ENCODE measurements around the gene OSGEP.
A peak's percentile ranks its signal among the peaks of the same experiment; 100 is the strongest.

OSGEP gene

DNA sequence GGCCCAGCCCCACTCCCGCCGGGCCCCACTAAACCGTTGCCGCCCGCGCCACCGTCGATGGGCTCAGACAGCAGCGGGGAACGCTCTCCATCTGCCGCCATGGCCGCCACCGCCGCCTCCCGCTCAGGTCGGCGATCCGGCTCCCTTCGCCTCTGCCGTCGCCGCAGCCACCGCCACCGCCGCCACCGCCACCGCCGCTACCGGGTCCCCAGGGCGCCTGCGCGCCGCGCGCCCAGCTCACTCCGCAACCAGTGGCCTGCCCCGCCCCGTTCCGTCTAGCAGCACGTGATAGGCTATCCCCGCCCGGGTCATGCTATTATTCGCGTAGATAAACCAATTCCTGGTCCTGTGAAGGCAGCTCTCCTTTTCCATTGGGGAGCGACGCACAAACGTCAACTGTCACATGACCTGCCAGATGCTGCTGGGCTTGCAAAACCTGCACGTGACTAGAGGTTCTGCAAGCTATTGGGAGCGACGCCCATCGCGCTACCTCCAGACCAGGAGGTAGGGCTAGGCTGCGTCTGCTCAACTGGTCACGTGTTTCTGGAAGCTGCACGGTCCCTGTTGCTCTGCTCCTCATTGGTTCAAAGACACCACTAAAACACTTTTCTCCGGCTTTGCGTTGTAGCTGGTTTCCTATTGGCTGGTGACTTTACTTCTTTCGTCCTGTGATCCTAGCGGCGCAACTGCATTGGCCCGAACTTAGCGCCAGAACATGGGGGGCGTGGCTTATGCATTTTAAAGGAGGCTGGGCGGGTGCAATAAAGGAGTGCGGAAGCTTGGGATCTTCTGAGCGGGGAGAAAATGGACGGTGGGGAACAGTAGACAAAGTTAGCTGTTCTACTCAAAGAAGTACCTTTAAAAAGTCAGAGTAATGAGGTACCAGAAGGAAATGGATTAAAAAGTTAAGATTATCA, 6.9 kb upstream of the OSGEP start, which contains the start of gene PIP4P1 (continued):
- TF ChIP-seq, protein P1, sequence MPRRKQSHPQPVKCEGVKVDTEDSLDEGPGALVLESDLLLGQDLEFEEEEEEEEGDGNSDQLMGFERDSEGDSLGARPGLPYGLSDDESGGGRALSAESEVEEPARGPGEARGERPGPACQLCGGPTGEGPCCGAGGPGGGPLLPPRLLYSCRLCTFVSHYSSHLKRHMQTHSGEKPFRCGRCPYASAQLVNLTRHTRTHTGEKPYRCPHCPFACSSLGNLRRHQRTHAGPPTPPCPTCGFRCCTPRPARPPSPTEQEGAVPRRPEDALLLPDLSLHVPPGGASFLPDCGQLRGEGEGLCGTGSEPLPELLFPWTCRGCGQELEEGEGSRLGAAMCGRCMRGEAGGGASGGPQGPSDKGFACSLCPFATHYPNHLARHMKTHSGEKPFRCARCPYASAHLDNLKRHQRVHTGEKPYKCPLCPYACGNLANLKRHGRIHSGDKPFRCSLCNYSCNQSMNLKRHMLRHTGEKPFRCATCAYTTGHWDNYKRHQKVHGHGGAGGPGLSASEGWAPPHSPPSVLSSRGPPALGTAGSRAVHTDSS (tag by site-specific recombination; IDR thresholded peaks at IDR 0.05): no peak
- TF ChIP-seq, protein P2, sequence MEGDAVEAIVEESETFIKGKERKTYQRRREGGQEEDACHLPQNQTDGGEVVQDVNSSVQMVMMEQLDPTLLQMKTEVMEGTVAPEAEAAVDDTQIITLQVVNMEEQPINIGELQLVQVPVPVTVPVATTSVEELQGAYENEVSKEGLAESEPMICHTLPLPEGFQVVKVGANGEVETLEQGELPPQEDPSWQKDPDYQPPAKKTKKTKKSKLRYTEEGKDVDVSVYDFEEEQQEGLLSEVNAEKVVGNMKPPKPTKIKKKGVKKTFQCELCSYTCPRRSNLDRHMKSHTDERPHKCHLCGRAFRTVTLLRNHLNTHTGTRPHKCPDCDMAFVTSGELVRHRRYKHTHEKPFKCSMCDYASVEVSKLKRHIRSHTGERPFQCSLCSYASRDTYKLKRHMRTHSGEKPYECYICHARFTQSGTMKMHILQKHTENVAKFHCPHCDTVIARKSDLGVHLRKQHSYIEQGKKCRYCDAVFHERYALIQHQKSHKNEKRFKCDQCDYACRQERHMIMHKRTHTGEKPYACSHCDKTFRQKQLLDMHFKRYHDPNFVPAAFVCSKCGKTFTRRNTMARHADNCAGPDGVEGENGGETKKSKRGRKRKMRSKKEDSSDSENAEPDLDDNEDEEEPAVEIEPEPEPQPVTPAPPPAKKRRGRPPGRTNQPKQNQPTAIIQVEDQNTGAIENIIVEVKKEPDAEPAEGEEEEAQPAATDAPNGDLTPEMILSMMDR (tag by site-specific recombination; IDR thresholded peaks at IDR 0.05): no peak
- TF ChIP-seq ZNF776 (tag by site-specific recombination; IDR thresholded peaks at IDR 0.05; ENCODE audit: borderline replicate concordance) (no peak), ZNF785 (tag by site-specific recombination; IDR thresholded peaks at IDR 0.05) (no peak), ZNF544 (tag by site-specific recombination; IDR thresholded peaks at IDR 0.05) (no peak), ZEB2 (tag by site-specific recombination; IDR thresholded peaks at IDR 0.05) (no peak), ZNF19 (tag by site-specific recombination; IDR thresholded peaks at IDR 0.05; ENCODE audit: low read depth) (no peak), ZFP3 (tag by site-specific recombination; IDR thresholded peaks at IDR 0.05; ENCODE audit: low read depth) (no peak), ZNF2 (tag by site-specific recombination; IDR thresholded peaks at IDR 0.05) (no peak), ZNF16 (tag by site-specific recombination; IDR thresholded peaks at IDR 0.05; ENCODE audit: low read depth) (no peak), ZNF302 (tag by site-specific recombination; IDR thresholded peaks at IDR 0.05; ENCODE audit: low read depth) (no peak), ZNF184 (tag by site-specific recombination; IDR thresholded peaks at IDR 0.05) (no peak), WT1 (tag by site-specific recombination; IDR thresholded peaks at IDR 0.05) (no peak), ZNF366 (tag by site-specific recombination; conservative IDR thresholded peaks at IDR 0.05) (peak; percentile 92), SP2 (tag by site-specific recombination; IDR thresholded peaks at IDR 0.05) (peak; percentile 94), ZNF530 (tag by site-specific recombination; IDR thresholded peaks at IDR 0.05; ENCODE audit: low read depth) (no peak), FEZF1 (tag by site-specific recombination; IDR thresholded peaks at IDR 0.05) (peak; percentile 76), ZIC2 (tag by site-specific recombination; IDR thresholded peaks at IDR 0.05) (no peak), GLI2 (tag by site-specific recombination; IDR thresholded peaks at IDR 0.05; ENCODE audit: borderline replicate concordance, low read depth) (no peak), ZNF211 (tag by site-specific recombination; IDR thresholded peaks at IDR 0.05; ENCODE audit: low read depth) (no peak), GLIS1 (tag by site-specific recombination; IDR thresholded peaks at IDR 0.05) (peak; percentile 64), ZBTB1 (tag by site-specific recombination; IDR thresholded peaks at IDR 0.05) (no peak), KLF7 (tag by site-specific recombination; IDR thresholded peaks at IDR 0.05; ENCODE audit: borderline replicate concordance) (no peak)
- TF ChIP-seq, protein P3, sequence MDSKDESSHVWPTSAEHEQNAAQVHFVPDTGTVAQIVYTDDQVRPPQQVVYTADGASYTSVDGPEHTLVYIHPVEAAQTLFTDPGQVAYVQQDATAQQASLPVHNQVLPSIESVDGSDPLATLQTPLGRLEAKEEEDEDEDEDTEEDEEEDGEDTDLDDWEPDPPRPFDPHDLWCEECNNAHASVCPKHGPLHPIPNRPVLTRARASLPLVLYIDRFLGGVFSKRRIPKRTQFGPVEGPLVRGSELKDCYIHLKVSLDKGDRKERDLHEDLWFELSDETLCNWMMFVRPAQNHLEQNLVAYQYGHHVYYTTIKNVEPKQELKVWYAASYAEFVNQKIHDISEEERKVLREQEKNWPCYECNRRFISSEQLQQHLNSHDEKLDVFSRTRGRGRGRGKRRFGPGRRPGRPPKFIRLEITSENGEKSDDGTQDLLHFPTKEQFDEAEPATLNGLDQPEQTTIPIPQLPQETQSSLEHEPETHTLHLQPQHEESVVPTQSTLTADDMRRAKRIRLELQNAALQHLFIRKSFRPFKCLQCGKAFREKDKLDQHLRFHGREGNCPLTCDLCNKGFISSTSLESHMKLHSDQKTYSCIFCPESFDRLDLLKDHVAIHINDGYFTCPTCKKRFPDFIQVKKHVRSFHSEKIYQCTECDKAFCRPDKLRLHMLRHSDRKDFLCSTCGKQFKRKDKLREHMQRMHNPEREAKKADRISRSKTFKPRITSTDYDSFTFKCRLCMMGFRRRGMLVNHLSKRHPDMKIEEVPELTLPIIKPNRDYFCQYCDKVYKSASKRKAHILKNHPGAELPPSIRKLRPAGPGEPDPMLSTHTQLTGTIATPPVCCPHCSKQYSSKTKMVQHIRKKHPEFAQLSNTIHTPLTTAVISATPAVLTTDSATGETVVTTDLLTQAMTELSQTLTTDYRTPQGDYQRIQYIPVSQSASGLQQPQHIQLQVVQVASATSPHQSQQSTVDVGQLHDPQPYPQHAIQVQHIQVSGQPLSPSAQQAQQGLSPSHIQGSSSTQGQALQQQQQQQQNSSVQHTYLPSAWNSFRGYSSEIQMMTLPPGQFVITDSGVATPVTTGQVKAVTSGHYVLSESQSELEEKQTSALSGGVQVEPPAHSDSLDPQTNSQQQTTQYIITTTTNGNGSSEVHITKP (tag by site-specific recombination; IDR thresholded peaks at IDR 0.05): peak; percentile 66
- TF ChIP-seq, protein P4, sequence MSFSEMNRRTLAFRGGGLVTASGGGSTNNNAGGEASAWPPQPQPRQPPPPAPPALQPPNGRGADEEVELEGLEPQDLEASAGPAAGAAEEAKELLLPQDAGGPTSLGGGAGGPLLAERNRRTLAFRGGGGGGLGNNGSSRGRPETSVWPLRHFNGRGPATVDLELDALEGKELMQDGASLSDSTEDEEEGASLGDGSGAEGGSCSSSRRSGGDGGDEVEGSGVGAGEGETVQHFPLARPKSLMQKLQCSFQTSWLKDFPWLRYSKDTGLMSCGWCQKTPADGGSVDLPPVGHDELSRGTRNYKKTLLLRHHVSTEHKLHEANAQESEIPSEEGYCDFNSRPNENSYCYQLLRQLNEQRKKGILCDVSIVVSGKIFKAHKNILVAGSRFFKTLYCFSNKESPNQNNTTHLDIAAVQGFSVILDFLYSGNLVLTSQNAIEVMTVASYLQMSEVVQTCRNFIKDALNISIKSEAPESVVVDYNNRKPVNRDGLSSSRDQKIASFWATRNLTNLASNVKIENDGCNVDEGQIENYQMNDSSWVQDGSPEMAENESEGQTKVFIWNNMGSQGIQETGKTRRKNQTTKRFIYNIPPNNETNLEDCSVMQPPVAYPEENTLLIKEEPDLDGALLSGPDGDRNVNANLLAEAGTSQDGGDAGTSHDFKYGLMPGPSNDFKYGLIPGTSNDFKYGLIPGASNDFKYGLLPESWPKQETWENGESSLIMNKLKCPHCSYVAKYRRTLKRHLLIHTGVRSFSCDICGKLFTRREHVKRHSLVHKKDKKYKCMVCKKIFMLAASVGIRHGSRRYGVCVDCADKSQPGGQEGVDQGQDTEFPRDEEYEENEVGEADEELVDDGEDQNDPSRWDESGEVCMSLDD (tag by site-specific recombination; IDR thresholded peaks at IDR 0.05): no peak
- TF ChIP-seq, protein P5, sequence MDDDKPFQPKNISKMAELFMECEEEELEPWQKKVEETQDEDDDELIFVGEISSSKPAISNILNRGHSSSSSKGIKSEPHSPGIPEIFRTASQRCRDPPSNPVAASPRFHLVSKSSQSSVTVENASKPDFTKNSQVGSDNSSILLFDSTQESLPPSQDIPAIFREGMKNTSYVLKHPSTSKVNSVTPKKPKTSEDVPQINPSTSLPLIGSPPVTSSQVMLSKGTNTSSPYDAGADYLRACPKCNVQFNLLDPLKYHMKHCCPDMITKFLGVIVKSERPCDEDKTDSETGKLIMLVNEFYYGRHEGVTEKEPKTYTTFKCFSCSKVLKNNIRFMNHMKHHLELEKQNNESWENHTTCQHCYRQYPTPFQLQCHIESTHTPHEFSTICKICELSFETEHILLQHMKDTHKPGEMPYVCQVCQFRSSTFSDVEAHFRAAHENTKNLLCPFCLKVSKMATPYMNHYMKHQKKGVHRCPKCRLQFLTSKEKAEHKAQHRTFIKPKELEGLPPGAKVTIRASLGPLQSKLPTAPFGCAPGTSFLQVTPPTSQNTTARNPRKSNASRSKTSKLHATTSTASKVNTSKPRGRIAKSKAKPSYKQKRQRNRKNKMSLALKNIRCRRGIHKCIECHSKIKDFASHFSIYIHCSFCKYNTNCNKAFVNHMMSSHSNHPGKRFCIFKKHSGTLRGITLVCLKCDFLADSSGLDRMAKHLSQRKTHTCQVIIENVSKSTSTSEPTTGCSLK (tag by site-specific recombination; IDR thresholded peaks at IDR 0.05): no peak
- TF ChIP-seq, protein P6, sequence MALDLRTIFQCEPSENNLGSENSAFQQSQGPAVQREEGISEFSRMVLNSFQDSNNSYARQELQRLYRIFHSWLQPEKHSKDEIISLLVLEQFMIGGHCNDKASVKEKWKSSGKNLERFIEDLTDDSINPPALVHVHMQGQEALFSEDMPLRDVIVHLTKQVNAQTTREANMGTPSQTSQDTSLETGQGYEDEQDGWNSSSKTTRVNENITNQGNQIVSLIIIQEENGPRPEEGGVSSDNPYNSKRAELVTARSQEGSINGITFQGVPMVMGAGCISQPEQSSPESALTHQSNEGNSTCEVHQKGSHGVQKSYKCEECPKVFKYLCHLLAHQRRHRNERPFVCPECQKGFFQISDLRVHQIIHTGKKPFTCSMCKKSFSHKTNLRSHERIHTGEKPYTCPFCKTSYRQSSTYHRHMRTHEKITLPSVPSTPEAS (tag by site-specific recombination; IDR thresholded peaks at IDR 0.05): no peak
